Hepatocyte (in vitro differentiated cells): ENCODE data around the gene CDH22. TPM values are rescaled to one million over a fixed set of nuclear protein-coding genes. Genes with fewer than 3 reads are reported as not detected.

ENCODE experiments used
- DNase-seq: peaks from one replicate; pipeline ENCODE4 v3.0.0-alpha.2; 2016; ENCODE audit warnings: low spot score
- H2AFZ ChIP-seq: fragments of 200-600 bp; sonication (generic); 2 replicates; pipeline ENCODE4 v1.6.0; 2016; ENCODE audit warnings: antibody characterized with exemption, mild to moderate bottlenecking
- H3K27ac ChIP-seq: fragments of 200-600 bp; sonication (generic); 2 replicates; pipeline ENCODE4 v1.5.1; 2016; ENCODE audit warnings: mild to moderate bottlenecking
- H3K27me3 ChIP-seq: fragments of 200-600 bp; sonication (generic); 2 replicates; pipeline ENCODE4 v1.6.1; 2016
- H3K36me3 ChIP-seq: fragments of 200-600 bp; sonication (generic); replicated peaks from 2 replicates; pipeline ENCODE4 v1.5.1; 2016; ENCODE audit warnings: low read depth; ENCODE audit not compliant: insufficient read depth
- H3K4me1 ChIP-seq: fragments of 200-600 bp; sonication (generic); 2 replicates; pipeline ENCODE4 v1.5.1; 2016; ENCODE audit warnings: mild to moderate bottlenecking, moderate library complexity; ENCODE audit not compliant: insufficient read depth
- H3K4me2 ChIP-seq: fragments of 200-600 bp; sonication (generic); 2 replicates; pipeline ENCODE4 v1.6.0; 2016
- H3K4me3 ChIP-seq: fragments of 200-600 bp; sonication (generic); 2 replicates; pipeline ENCODE4 v1.5.1; 2016; ENCODE audit warnings: mild to moderate bottlenecking
- H3K79me2 ChIP-seq: fragments of 200-600 bp; sonication (generic); 2 replicates; pipeline ENCODE4 v1.6.0; 2017; ENCODE audit warnings: mild to moderate bottlenecking
- H3K9me2 ChIP-seq: fragments of 200-600 bp; sonication (generic); replicated peaks from 2 replicates; pipeline ENCODE4 v1.6.0; 2017; ENCODE audit warnings: mild to moderate bottlenecking; ENCODE audit not compliant: insufficient read depth
- H3K9me3 ChIP-seq: fragments of 200-600 bp; sonication (generic); 2 replicates; pipeline ENCODE4 v1.5.1; 2016; ENCODE audit warnings: low read depth, mild to moderate bottlenecking
- H4K20me1 ChIP-seq: fragments of 200-600 bp; sonication (generic); 2 replicates; pipeline ENCODE4 v1.6.0; 2016; ENCODE audit warnings: mild to moderate bottlenecking; ENCODE audit not compliant: insufficient read depth, poor library complexity, severe bottlenecking
- CTCF ChIP-seq: fragments of 200-600 bp; sonication (generic); IDR thresholded peaks from 2 replicates; pipeline ENCODE4 v1.5.1; 2016; ENCODE audit warnings: antibody characterized with exemption, mild to moderate bottlenecking; ENCODE audit not compliant: poor library complexity
- EZH2 ChIP-seq: fragments of 200-600 bp; sonication (generic); IDR thresholded peaks from 2 replicates; pipeline ENCODE4 v1.6.1; 2016; ENCODE audit warnings: antibody characterized with exemption, mild to moderate bottlenecking, borderline replicate concordance
- EZH2phosphoT487 ChIP-seq: fragments of 200-600 bp; sonication (generic); IDR thresholded peaks from one replicate; pipeline ENCODE4 v1.6.1; 2018; ENCODE audit warnings: antibody characterized with exemption, mild to moderate bottlenecking, low read depth, moderate library complexity; ENCODE audit not compliant: unreplicated experiment, severe bottlenecking
- WGBS: methylation state at CpG from one replicate; pipeline ENCODE4 v1.1.6; 2016; ENCODE audit warnings: low lambda C conversion rate; ENCODE audit errors: missing lambda C conversion rate; 5-methylcytosine and 5-hydroxymethylcytosine counted together
- polyA plus RNA-seq: library from polyadenylated mRNA; unstranded; fragments of >200 nt; fragmentation: Nextera tagmentation; extraction: Ambion mirVana; gene quantifications from 2 replicates; pipeline ENCODE4 v1.2.1, GENCODE V29; 2016
- total RNA-seq: library from RNA; depleted of rRNA; stranded (reverse); fragments of >200 nt; gene quantifications from 2 replicates; pipeline ENCODE4 v1.2.3, GENCODE V29; 2014

Gene CDH22
- total and polyA plus RNA-seq, 2 experiments from 2014 or later = not detected

GRCh38 chr20:46191611-46192010 lies 116.7 kb downstream of the CDH22 start:
- Histone ChIP-seq H3K4me2 (no peak overlapping the region), H3K4me3 (no peak overlapping the region), H3K79me2 (no peaks in the 10 kb centered on the region), H4K20me1 (no peaks in the 10 kb centered on the region), H3K9me3 (no peaks in the 10 kb centered on the region), H3K4me1 (no peaks in the 10 kb centered on the region), H3K36me3 (no peaks in the 10 kb centered on the region), H3K9me2 (no peaks in the 10 kb centered on the region), H3K27me3 (peaks cover 7% of the 10 kb centered on the region), H3K27ac (no peak overlapping the region), H2AFZ (no peak overlapping the region)
- TF ChIP-seq EZH2phosphoT487 = no peak
- TF ChIP-seq EZH2 = no peak
- TF ChIP-seq CTCF = no peak
- DNase-seq = no peak
- WGBS = 66% methylated on average over 3 of the region's 3 CpGs

DNA sequence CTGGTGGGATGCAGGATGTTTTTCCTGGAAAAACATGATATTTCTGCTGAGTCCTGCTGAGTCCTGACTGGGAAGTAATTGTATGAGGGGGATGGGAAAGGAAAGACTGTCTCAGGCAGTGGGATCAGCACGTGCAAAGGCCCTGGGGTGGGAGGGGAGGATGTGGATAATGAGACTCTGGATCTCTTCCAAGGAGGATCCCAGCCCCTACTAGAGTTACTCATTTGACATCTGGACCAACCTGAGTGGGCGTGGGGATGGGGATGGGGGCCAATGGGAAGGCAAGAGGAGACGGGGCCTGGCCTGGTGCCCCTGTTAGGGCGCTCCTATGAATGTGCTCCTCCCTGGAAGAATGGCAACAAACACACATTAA lies 117.1 kb downstream of the CDH22 start:
- WGBS = 86% methylated on average over 4 of the region's 4 CpGs
- TF ChIP-seq CTCF (no peak), EZH2 (no peak), EZH2phosphoT487 (no peak)
- no peaks in the 10 kb centered on the region for H4K20me1 ChIP-seq
- H3K27ac ChIP-seq = no peak overlapping the region
- H3K9me3 ChIP-seq = no peaks in the 10 kb centered on the region
- H3K79me2 ChIP-seq = no peaks in the 10 kb centered on the region
- no peak for DNase-seq
- no peaks in the 10 kb centered on the region for H3K36me3 ChIP-seq
- H3K4me3 ChIP-seq = no peak overlapping the region
- H3K27me3 ChIP-seq = peaks cover 7% of the 10 kb centered on the region
- H3K9me2 ChIP-seq = no peaks in the 10 kb centered on the region
- H3K4me1 ChIP-seq = no peaks in the 10 kb centered on the region
- H2AFZ ChIP-seq = no peak overlapping the region
- no peak overlapping the region for H3K4me2 ChIP-seq

DNA sequence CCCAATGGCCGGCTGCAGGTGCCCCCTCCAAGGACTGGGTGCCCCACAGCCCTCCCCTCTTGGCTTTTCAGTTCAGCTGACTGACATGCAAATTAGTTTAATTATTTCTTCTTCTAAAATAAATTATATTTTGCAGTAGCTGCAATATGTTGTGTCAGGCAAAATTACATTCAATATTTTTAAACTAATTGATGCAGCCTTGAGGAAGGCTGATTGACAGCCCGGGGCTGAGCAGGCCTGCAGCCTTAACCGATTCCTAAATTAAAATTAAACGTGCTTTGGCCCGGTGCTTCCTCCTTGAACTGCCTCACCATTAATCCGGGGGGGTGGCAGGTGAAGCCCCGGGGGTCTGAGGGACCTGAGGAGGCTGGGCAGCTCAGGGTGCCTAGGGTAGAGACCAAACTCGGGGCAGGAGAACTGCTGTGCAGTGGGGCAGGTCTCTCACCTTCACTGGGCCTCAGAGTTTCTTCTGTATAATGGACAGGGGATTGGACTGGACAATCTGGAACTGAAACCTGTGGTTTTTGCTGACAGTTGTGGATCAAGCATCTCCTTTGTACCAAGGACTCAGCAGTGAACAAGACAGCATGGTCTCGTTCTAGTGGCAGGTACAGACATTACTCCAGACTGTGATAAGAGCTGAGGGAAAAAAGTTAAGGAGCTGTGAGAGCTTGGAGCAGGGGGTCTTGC lies 117.7 kb downstream of the CDH22 start:
- no peaks in the 10 kb centered on the region for H3K79me2 ChIP-seq
- no peak overlapping the region for H3K4me3 ChIP-seq
- no peak overlapping the region for H3K27ac ChIP-seq
- H3K9me2 ChIP-seq = no peaks in the 10 kb centered on the region
- WGBS = 85% methylated on average over 9 of the region's 9 CpGs
- no peak for TF ChIP-seq EZH2phosphoT487
- no peak for TF ChIP-seq CTCF
- no peak for TF ChIP-seq EZH2
- no peak for DNase-seq
- no peaks in the 10 kb centered on the region for H3K36me3 ChIP-seq
- H2AFZ ChIP-seq = no peak overlapping the region
- H3K4me1 ChIP-seq = no peaks in the 10 kb centered on the region
- H4K20me1 ChIP-seq = no peaks in the 10 kb centered on the region
- no peak overlapping the region for H3K4me2 ChIP-seq
- peaks cover 7% of the 10 kb centered on the region for H3K27me3 ChIP-seq
- H3K9me3 ChIP-seq = no peaks in the 10 kb centered on the region
